Measurements from ENCODE around the gene KLHDC4.

- TF ChIP-seq, protein P1, sequence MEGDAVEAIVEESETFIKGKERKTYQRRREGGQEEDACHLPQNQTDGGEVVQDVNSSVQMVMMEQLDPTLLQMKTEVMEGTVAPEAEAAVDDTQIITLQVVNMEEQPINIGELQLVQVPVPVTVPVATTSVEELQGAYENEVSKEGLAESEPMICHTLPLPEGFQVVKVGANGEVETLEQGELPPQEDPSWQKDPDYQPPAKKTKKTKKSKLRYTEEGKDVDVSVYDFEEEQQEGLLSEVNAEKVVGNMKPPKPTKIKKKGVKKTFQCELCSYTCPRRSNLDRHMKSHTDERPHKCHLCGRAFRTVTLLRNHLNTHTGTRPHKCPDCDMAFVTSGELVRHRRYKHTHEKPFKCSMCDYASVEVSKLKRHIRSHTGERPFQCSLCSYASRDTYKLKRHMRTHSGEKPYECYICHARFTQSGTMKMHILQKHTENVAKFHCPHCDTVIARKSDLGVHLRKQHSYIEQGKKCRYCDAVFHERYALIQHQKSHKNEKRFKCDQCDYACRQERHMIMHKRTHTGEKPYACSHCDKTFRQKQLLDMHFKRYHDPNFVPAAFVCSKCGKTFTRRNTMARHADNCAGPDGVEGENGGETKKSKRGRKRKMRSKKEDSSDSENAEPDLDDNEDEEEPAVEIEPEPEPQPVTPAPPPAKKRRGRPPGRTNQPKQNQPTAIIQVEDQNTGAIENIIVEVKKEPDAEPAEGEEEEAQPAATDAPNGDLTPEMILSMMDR (IDR thresholded peaks at IDR 0.05) = no peak
- TF ChIP-seq SIN3A (IDR thresholded peaks at IDR 0.05; ENCODE audit: borderline replicate concordance, insufficient read depth, low read depth, low read length) = no peak
- TF ChIP-seq POLR2AphosphoS5 (IDR thresholded peaks at IDR 0.05; ENCODE audit: low read depth, low read length) = no peak
Measured at GRCh38 chr16:87697256-87697655, 68.5 kb downstream of the KLHDC4 start.
